Stimulated activated CD8-positive, alpha-beta memory T cell treated with anti-CD3 and anti-CD28 coated beads, Interleukin-12 subunit alpha, Interleukin-12 subunit beta, amount 100 ng/mL, for 1 hour (primary cell): ENCODE results near the gene GFPT2.

Experiments
- DNase-seq: peaks from one replicate; pipeline ENCODE4 v3.0.0-alpha.2; 2020; ENCODE audit warnings: low read depth

Gene GFPT2

GRCh38 chr5:180283026-180283615 is 70.0 kb downstream of the GFPT2 start:
- DNase-seq: no peak

- no peak for DNase-seq
Observed at GRCh38 chr5:180282281-180282680, 70.9 kb downstream of the GFPT2 start.

GRCh38 chr5:180281706-180282105 is 71.4 kb downstream of the GFPT2 start:
- DNase-seq: no peak

GRCh38 chr5:180274695-180275094 is 78.4 kb downstream of the GFPT2 start:
- DNase-seq: no peak

GRCh38 chr5:180271221-180271620 is 81.9 kb downstream of the GFPT2 start:
- no peak for DNase-seq

- no peak for DNase-seq
Observed at GRCh38 chr5:180259260-180259611, 93.9 kb downstream of the GFPT2 start.

- no peak for DNase-seq
Observed at GRCh38 chr5:180253036-180253824, 99.9 kb downstream of the GFPT2 start.

GRCh38 chr5:180251887-180252286 is 101.2 kb downstream of the GFPT2 start:
- no peak for DNase-seq

- DNase-seq: no peak
Observed at GRCh38 chr5:180251141-180251540, 102.0 kb downstream of the GFPT2 start.
